Endodermal cell (in vitro differentiated cells): Measurements from ENCODE around the gene FCER2. TPM values are rescaled to one million over a fixed set of nuclear protein-coding genes. Genes with fewer than 3 reads are reported as not detected.

Source experiments
- DNase-seq: peaks from one replicate; pipeline ENCODE4 v3.0.0-alpha.2; 2017
- H3K27ac ChIP-seq: 2 replicates; pipeline ENCODE4 v1.5.1; 2013; ENCODE audit warnings: mild to moderate bottlenecking, low read depth, low read length, moderate library complexity
- H3K27me3 ChIP-seq: 2 replicates; pipeline ENCODE4 v1.6.1; 2013; ENCODE audit warnings: mild to moderate bottlenecking, low read length, moderate library complexity; ENCODE audit not compliant: insufficient read depth, control insufficient read depth, poor library complexity, severe bottlenecking
- H3K36me3 ChIP-seq: 2 replicates; pipeline ENCODE4 v1.7.0; 2013; ENCODE audit warnings: mild to moderate bottlenecking, low read length, moderate library complexity; ENCODE audit not compliant: control insufficient read depth, insufficient read depth
- H3K4me1 ChIP-seq: one replicate; pipeline ENCODE4 v1.7.0; 2013; ENCODE audit warnings: low read length; ENCODE audit not compliant: control insufficient read depth, insufficient read depth
- H3K4me3 ChIP-seq: 2 replicates; pipeline ENCODE4 v1.5.1; 2013; ENCODE audit warnings: mild to moderate bottlenecking, low read length, moderate library complexity
- H3K9ac ChIP-seq: 2 replicates; pipeline ENCODE4 v1.6.1; 2013; ENCODE audit warnings: mild to moderate bottlenecking, low read length, moderate library complexity; ENCODE audit not compliant: poor library complexity, severe bottlenecking; ENCODE audit errors: extremely low read depth
- H3K9me3 ChIP-seq: 2 replicates; pipeline ENCODE4 v1.6.1; 2013; ENCODE audit warnings: mild to moderate bottlenecking, low read length, moderate library complexity; ENCODE audit not compliant: control insufficient read depth
- H3K27ac Mint-ChIP-seq: 2 replicates; pipeline ENCODE4 v1.8.0; 2020; ENCODE audit warnings: mixed read lengths
- H3K27me3 Mint-ChIP-seq: 2 replicates; pipeline ENCODE4 v1.8.0; 2021; ENCODE audit warnings: mild to moderate bottlenecking, mixed read lengths; ENCODE audit not compliant: insufficient read depth
- H3K36me3 Mint-ChIP-seq: 2 replicates; pipeline ENCODE4 v1.8.0; 2020; ENCODE audit warnings: low read depth, mixed read lengths
- H3K4me1 Mint-ChIP-seq: 2 replicates; pipeline ENCODE4 v1.8.0; 2020; ENCODE audit warnings: mixed read lengths
- H3K4me3 Mint-ChIP-seq: 2 replicates; pipeline ENCODE4 v1.8.0; 2020; ENCODE audit warnings: mild to moderate bottlenecking, moderate library complexity, mixed read lengths
- H3K9me3 Mint-ChIP-seq: 2 replicates; pipeline ENCODE4 v1.8.0; 2020; ENCODE audit warnings: mild to moderate bottlenecking, mixed read lengths
- CTCF ChIP-seq: fragments of 200-600 bp; sonication (generic); conservative IDR thresholded peaks from 2 replicates; pipeline ENCODE4 v1.5.0; 2021; ENCODE audit warnings: antibody characterized with exemption, mild to moderate bottlenecking
- WGBS, 2 experiments: methylation state at CpG; one replicate each; pipeline versions ENCODE4 v1.1.5 to v1.1.7; 2013; ENCODE audit warnings: missing lambda C conversion rate in 2 of 2, mixed read lengths in 1 of 2; ENCODE audit not compliant: insufficient coverage in 1 of 2, insufficient read length in 1 of 2; 5-methylcytosine and 5-hydroxymethylcytosine counted together
- total RNA-seq, 2 donors: library from RNA; stranded (reverse); fragmentation: NEBNext Ultra II Directional in 1 of 2; extraction: Animal tissue kit (Norgen Biotek cat#: 25700) in 1 of 2; gene quantifications; 2 replicates in 1 of 2; 3 replicates in 1 of 2; pipeline ENCODE4 v1.2.1, GENCODE V29; 2021

The FCER2 gene
- total RNA-seq, 2 donors from 2014 or later: not detected

- H3K27me3 ChIP-seq: no peaks in the 10 kb centered on the region
- H3K36me3 Mint-ChIP-seq: peaks cover 38% of the 10 kb centered on the region
- no peaks in the 10 kb centered on the region for H3K27me3 Mint-ChIP-seq
- no peak overlapping the region for H3K4me3 ChIP-seq
- H3K9me3 ChIP-seq: no peaks in the 10 kb centered on the region
- H3K4me3 Mint-ChIP-seq: no peak overlapping the region
- peaks cover 18% of the 10 kb centered on the region for H3K36me3 ChIP-seq
- no peak overlapping the region for H3K27ac Mint-ChIP-seq
- H3K9ac ChIP-seq: no peak overlapping the region
- H3K27ac ChIP-seq: no peak overlapping the region
- peaks cover 8% of the 10 kb centered on the region for H3K4me1 Mint-ChIP-seq
- TF ChIP-seq CTCF: no peak
- peaks cover 2% of the 10 kb centered on the region for H3K9me3 Mint-ChIP-seq
- no peaks in the 10 kb centered on the region for H3K4me1 ChIP-seq
- no peak for DNase-seq
- WGBS, 2 experiments: 92% methylated on average over 8 of the region's 8 CpGs; no CpG with 5 or more reads in 1 of the 2 experiments
Observed at GRCh38 chr19:7643031-7643415, 58.9 kb downstream of the FCER2 start.

GRCh38 chr19:7642295-7643030 lies 59.5 kb downstream of the FCER2 start:
- H3K4me1 Mint-ChIP-seq: peaks cover 8% of the 10 kb centered on the region
- H3K4me3 Mint-ChIP-seq: no peak overlapping the region
- DNase-seq: no peak
- H3K27me3 ChIP-seq: no peaks in the 10 kb centered on the region
- peaks cover 18% of the 10 kb centered on the region for H3K36me3 ChIP-seq
- H3K27me3 Mint-ChIP-seq: no peaks in the 10 kb centered on the region
- peaks cover 32% of the 10 kb centered on the region for H3K36me3 Mint-ChIP-seq
- 92 to 97% methylated on average over 10 to 27 of the region's 27 CpGs for WGBS, 2 experiments
- H3K27ac ChIP-seq: no peak overlapping the region
- H3K27ac Mint-ChIP-seq: no peak overlapping the region
- peaks cover 2% of the 10 kb centered on the region for H3K9me3 Mint-ChIP-seq
- no peak for TF ChIP-seq CTCF
- H3K4me1 ChIP-seq: no peaks in the 10 kb centered on the region
- no peak overlapping the region for H3K4me3 ChIP-seq
- no peak overlapping the region for H3K9ac ChIP-seq
- H3K9me3 ChIP-seq: no peaks in the 10 kb centered on the region

- Histone ChIP-seq H3K4me3 (no peak overlapping the region), H3K4me1 (no peaks in the 10 kb centered on the region), H3K27me3 (peaks cover under 1% of the 10 kb centered on the region), H3K36me3 (peaks cover 13% of the 10 kb centered on the region), H3K9ac (no peak overlapping the region), H3K27ac (no peak overlapping the region), H3K9me3 (no peaks in the 10 kb centered on the region)
- DNase-seq: peak; percentile 81
- Mint-ChIP-seq H3K27ac (no peak overlapping the region), H3K36me3 (peaks cover 32% of the 10 kb centered on the region), H3K4me1 (peaks cover 8% of the 10 kb centered on the region), H3K4me3 (no peak overlapping the region), H3K9me3 (peaks cover 2% of the 10 kb centered on the region), H3K27me3 (peaks cover 3% of the 10 kb centered on the region)
- peak; percentile 69 for TF ChIP-seq CTCF
- 94 to 96% methylated on average over 14 to 41 of the region's 43 CpGs for WGBS, 2 experiments
Observed at GRCh38 chr19:7641290-7642276, 60.3 kb downstream of the FCER2 start.
